Stimulated activated naive B cell treated with anti-CD40 and anti-IgM and Interleukin-4, amounts not matched to agents 10 μg/mL and 1 μg/mL and 100 μg/mL, for 72 hours (primary cell): ENCODE measurements around the gene FBXO40.
A peak's percentile ranks its signal among the peaks of the same experiment; 100 is the strongest.

Experiments used
- ATAC-seq, 2 donors: fragments of 150-1000 bp; cut with Tn5 transposase; replicated peaks; 2 replicates each; pipeline ENCODE4 v1.10.0; 2021; ENCODE audit warnings: moderate library complexity in 1 of 2
- DNase-seq: peaks from one replicate; pipeline ENCODE4 v3.0.0; 2021
- H3K27ac Mint-ChIP-seq: one replicate; pipeline ENCODE4 v1.8.0; 2022; ENCODE audit warnings: mild to moderate bottlenecking, mixed read lengths
- H3K27me3 Mint-ChIP-seq, 2 donors: one replicate each; pipeline ENCODE4 v1.8.0; 2022; ENCODE audit warnings: mixed read lengths in 2 of 2
- H3K36me3 Mint-ChIP-seq, 2 donors: one replicate each; pipeline ENCODE4 v1.8.0; 2022; ENCODE audit warnings: mixed read lengths in 2 of 2, mild to moderate bottlenecking in 1 of 2
- H3K4me1 Mint-ChIP-seq, 2 donors: one replicate each; pipeline ENCODE4 v1.8.0; 2022; ENCODE audit warnings: mixed read lengths in 2 of 2, mild to moderate bottlenecking in 1 of 2
- H3K4me3 Mint-ChIP-seq, 2 donors: one replicate each; pipeline ENCODE4 v1.8.0; 2022; ENCODE audit warnings: mild to moderate bottlenecking in 2 of 2, mixed read lengths in 2 of 2, moderate library complexity in 1 of 2
- H3K9me3 Mint-ChIP-seq, 2 donors: one replicate each; pipeline ENCODE4 v1.8.0; 2022; ENCODE audit warnings: mixed read lengths in 2 of 2, mild to moderate bottlenecking in 1 of 2

The FBXO40 gene

DNA sequence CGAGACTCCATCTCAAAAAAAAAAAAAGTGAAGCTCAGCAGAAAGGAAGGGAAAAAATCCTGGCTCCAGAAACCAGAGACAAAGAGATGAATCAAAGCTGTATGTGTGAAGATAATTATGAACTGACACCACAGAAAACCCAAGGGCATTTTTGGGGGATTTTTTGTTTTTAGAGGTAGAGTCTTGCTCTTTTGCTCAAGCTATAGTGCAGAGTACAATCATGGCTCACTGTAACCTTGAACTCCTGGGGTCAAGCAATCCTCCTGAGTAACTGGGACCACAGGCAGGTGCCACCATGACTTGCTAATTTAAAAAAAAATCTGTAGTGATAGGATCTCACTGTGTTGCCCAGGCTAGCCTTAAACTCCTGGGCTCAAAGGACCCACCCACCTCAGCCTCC, 44.7 kb downstream of the FBXO40 start:
- H3K36me3 Mint-ChIP-seq, result peaks cover 62 to 81% of the 10 kb centered on the region in 2 donors
- no peaks in the 10 kb centered on the region for H3K27me3 Mint-ChIP-seq
- H3K9me3 Mint-ChIP-seq, result no peaks in the 10 kb centered on the region
- no peak for DNase-seq
- peak overlapping the region; percentile 88 for H3K27ac Mint-ChIP-seq
- peaks cover 21 to 24% of the 10 kb centered on the region in 2 donors for H3K4me1 Mint-ChIP-seq
- no peak overlapping the region for H3K4me3 Mint-ChIP-seq
- ATAC-seq, result peak; percentile 62 to 89

- H3K27me3 Mint-ChIP-seq, result no peaks in the 10 kb centered on the region
- peaks cover 48 to 66% of the 10 kb centered on the region in 2 donors for H3K36me3 Mint-ChIP-seq
- ATAC-seq (no peak), DNase-seq (no peak)
- H3K27ac Mint-ChIP-seq, result peak overlapping the region; percentile 17
- H3K9me3 Mint-ChIP-seq, result no peaks in the 10 kb centered on the region
- no peak overlapping the region for H3K4me3 Mint-ChIP-seq
- peaks cover 18 to 24% of the 10 kb centered on the region in 2 donors for H3K4me1 Mint-ChIP-seq
These were observed 47.9 kb downstream of the FBXO40 start for GRCh38 chr3:121641127-121641526.

DNA sequence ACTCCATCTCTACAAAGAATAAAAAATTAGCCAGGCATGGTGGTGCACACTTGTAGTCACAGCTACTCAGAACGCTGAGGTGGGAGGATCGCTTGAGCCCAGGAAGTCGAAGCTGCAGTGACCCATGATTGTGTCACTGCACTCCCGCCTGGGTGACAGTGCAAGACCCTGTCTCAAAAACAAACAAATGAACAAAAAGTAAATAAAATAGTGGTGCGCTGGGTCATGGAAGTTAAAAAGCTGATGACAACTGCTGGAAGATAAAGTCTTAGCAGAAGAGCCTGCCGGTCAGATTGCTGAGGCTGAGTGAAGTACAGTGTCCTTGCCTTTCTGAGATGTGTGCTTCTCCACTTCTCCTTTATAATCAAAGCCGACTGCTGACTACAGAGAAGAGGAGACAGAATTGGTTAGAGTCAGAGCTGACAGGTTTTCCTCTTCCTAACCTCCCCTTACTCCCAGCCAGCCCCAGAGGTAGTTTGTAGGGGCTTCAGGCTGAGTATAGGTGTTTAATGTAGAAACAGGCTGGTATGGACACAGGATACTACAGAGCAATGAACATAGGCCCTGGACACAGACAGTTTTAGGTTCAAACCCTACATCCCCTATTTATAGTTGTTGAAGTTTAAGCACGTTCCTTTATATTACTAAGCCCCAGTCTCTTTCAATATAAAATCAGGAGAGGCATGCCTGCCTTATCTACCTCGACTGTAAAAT, 49.6 kb downstream of the FBXO40 start:
- Mint-ChIP-seq H3K4me1 (peaks cover 8 to 20% of the 10 kb centered on the region in 2 donors), H3K27ac (peak overlapping the region; percentile 20), H3K9me3 (no peaks in the 10 kb centered on the region), H3K4me3 (no peak overlapping the region), H3K27me3 (no peaks in the 10 kb centered on the region), H3K36me3 (peaks cover 41 to 57% of the 10 kb centered on the region in 2 donors)
- no peak for DNase-seq
- no peak for ATAC-seq

DNA sequence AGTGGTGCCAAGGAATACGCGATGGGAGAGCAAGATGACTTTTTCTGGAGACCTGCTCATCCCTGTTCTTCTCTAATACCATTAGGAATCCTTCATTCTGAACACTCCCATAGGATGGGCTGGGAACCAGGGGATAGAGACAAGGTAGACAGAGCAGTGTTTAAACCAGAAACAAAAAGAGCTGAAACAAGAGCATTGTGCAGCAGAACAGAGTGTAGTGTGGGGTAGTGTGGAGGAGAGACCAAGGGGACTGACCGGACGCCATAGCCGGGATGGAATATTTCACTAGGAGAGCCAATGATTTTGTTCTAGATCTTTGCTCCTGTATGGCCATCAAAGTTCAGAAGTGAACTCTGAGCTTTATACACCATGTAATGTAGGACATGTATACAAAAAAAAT, 51.9 kb downstream of the FBXO40 start:
- Mint-ChIP-seq H3K27ac (no peak overlapping the region), H3K4me3 (no peak overlapping the region), H3K27me3 (no peaks in the 10 kb centered on the region), H3K36me3 (peaks cover 24 to 39% of the 10 kb centered on the region in 2 donors), H3K4me1 (peaks cover 0 to 7% of the 10 kb centered on the region in 2 donors), H3K9me3 (no peaks in the 10 kb centered on the region)
- DNase-seq, result no peak
- ATAC-seq, result no peak

DNA sequence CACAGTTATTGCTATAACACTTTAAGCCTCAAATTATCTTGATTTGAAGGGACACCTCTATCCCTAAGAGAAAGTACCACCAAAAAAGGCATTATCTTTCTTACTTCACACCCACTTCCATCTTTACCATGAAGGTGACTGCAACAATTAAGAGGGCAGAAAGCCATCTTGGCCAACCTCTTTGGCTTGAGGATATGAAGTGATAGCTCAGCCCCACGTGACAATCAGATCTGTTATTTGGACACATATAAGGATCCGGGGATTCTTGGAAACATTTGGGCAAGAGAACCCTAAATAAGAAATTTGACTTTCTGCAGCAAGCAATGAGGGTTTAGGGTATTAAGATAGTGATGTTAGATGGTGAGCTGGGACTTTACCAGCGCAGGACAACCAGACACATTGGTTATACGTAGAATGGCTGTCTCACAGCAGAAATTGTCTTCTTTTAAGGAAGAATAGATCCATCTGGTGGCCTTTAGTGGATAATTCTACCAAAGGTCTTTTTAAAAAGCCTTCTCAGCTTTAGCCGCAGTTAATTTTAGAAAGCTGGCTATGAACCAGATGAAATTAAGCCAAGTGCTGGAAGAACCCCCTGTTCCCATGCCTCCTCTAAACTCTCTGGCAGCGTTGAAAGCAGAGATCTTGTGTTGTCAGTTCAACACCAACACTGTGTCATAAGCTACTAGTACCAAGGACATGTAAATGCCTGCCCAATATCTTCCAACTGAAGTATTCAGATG, 55.2 kb downstream of the FBXO40 start:
- H3K4me1 Mint-ChIP-seq, result peaks cover 3 to 20% of the 10 kb centered on the region in 2 donors
- no peaks in the 10 kb centered on the region for H3K27me3 Mint-ChIP-seq
- ATAC-seq (no peak), DNase-seq (no peak)
- peaks cover 33 to 34% of the 10 kb centered on the region in 2 donors for H3K36me3 Mint-ChIP-seq
- H3K4me3 Mint-ChIP-seq, result no peak overlapping the region
- H3K9me3 Mint-ChIP-seq, result no peaks in the 10 kb centered on the region
- no peak overlapping the region for H3K27ac Mint-ChIP-seq

DNA sequence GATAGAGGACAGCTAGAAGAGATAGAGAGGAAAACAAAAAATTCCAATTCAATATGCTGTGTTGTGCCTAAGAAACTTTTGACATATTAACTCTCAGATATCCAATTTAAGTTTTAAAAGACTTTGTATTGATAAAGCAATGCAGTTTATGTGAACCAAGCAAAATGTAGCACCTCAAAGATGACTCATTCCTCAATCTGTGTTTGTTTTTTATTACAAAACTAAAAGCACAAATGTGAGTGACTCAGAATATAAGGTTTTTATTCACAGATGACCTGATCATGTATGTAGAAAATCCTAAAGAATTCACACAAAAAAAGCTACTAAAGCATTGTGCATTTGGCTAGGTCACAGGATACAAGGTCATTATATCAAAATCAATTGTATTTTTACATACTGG, 56.5 kb downstream of the FBXO40 start:
- DNase-seq (no peak), ATAC-seq (no peak)
- Mint-ChIP-seq H3K36me3 (peaks cover 34 to 38% of the 10 kb centered on the region in 2 donors), H3K27me3 (no peaks in the 10 kb centered on the region), H3K27ac (no peak overlapping the region), H3K9me3 (no peaks in the 10 kb centered on the region), H3K4me3 (no peak overlapping the region), H3K4me1 (peaks cover 6 to 27% of the 10 kb centered on the region in 2 donors)

DNA sequence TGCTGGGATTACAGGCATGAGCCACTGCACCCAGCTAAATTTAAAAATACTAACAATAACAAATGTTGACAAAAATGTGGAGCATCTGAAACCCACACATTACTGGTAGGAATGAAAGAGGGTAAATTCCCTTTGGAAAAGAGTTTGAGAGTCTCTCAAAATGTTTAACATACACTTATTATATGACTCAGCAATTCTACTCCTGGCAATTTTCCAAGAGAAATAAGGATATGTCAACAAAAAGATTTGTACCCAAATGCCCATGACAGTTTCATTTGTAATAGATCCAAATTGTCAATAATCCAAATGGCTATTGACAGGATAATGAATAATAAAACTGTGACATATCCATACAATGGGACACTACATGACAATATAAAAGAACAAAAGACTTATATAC, 58.5 kb downstream of the FBXO40 start:
- H3K27ac Mint-ChIP-seq, result no peak overlapping the region
- DNase-seq, result no peak
- no peaks in the 10 kb centered on the region for H3K27me3 Mint-ChIP-seq
- H3K4me3 Mint-ChIP-seq, result no peak overlapping the region
- no peak for ATAC-seq
- peaks cover 43 to 45% of the 10 kb centered on the region in 2 donors for H3K36me3 Mint-ChIP-seq
- H3K9me3 Mint-ChIP-seq, result no peaks in the 10 kb centered on the region
- peaks cover 13 to 41% of the 10 kb centered on the region in 2 donors for H3K4me1 Mint-ChIP-seq

- DNase-seq (no peak), ATAC-seq (peak; percentile 97 to 98)
- H3K36me3 Mint-ChIP-seq, result peaks cover 66 to 68% of the 10 kb centered on the region in 2 donors
- no peaks in the 10 kb centered on the region for H3K9me3 Mint-ChIP-seq
- peak overlapping the region; percentile 31 to 50 for H3K4me3 Mint-ChIP-seq
- H3K4me1 Mint-ChIP-seq, result peaks cover 36 to 70% of the 10 kb centered on the region in 2 donors
- peak overlapping the region; percentile 89 for H3K27ac Mint-ChIP-seq
- H3K27me3 Mint-ChIP-seq, result no peaks in the 10 kb centered on the region
These were observed 61.6 kb downstream of the FBXO40 start for GRCh38 chr3:121654493-121655385.

DNA sequence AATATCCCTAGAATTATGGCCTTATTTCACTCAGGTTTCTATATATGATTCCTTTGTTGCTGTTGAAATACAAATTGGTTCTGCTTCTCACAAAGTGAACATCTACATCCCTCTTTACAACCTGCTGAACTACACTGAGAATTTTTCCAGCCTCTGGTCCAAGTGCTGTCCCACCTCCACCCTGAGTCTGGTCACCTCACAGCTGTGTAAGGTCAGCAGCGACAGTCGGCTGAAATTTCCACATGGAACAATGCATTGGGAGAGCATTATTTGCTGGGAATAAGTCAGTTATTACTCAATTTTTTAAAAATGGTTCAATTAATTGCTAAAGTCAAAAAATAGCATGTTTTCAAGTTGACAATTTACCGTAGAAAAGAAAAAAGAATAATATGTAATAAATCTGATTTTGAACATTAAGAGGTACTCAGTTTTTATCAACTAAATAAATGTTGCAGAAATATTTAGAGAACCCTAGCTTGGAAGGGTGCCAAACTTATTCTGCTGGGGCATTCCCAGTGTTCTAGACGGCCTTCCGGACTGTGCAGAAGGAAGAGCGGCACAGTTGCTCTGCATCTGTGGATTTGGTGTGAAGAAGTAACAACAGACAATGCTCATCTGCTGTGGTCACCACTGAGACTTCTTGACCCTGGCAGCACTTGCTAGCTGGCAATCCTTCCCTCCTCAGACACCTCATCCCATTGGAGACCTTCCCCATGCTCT, 65.7 kb downstream of the FBXO40 start:
- no peak for DNase-seq
- no peak for ATAC-seq

GRCh38 chr3:121659586-121659985, 66.4 kb downstream of the FBXO40 start:
- Mint-ChIP-seq H3K27me3 (no peaks in the 10 kb centered on the region), H3K4me3 (peak overlapping the region; percentile 96 to 98)

More for the DNA sequence above, 65.7 kb downstream of the FBXO40 start:
- H3K4me3 Mint-ChIP-seq, result peak overlapping the region; percentile 96 to 98
- H3K27me3 Mint-ChIP-seq, result no peaks in the 10 kb centered on the region
- peaks cover 0 to 5% of the 10 kb centered on the region in 2 donors for H3K9me3 Mint-ChIP-seq
- peak overlapping the region; percentile 99 for H3K27ac Mint-ChIP-seq
- peaks cover 41 to 69% of the 10 kb centered on the region in 2 donors for H3K4me1 Mint-ChIP-seq
- peaks cover 64 to 84% of the 10 kb centered on the region in 2 donors for H3K36me3 Mint-ChIP-seq

GRCh38 chr3:121660356-121661171, 67.4 kb downstream of the FBXO40 start, which contains the start of gene HCLS1:
TSS of gene HCLS1 (minus strand) at chr3:121660903. CDS start at chr3:121658347, 2,556 bp downstream.
- peak within 1 kb of the TSS; percentile 96 to 98 for H3K4me3 Mint-ChIP-seq
- H3K4me1 Mint-ChIP-seq, result peaks cover 34 to 57% of the 10 kb centered on the region in 2 donors
- no peaks in the 10 kb centered on the region for H3K27me3 Mint-ChIP-seq
- H3K27ac Mint-ChIP-seq, result peak within 1 kb of the TSS; percentile 99
- peaks cover 0 to 5% of the 10 kb centered on the region in 2 donors for H3K9me3 Mint-ChIP-seq
- ATAC-seq (peak; percentile 91 to 92), DNase-seq (peak; percentile 81)
- peaks cover 60 to 85% of the 10 kb centered on the region in 2 donors for H3K36me3 Mint-ChIP-seq

More at GRCh38 chr3:121659586-121659985, 66.4 kb downstream of the FBXO40 start:
- peaks cover 60 to 85% of the 10 kb centered on the region in 2 donors for H3K36me3 Mint-ChIP-seq
- ATAC-seq (no peak), DNase-seq (no peak)
- peaks cover 0 to 5% of the 10 kb centered on the region in 2 donors for H3K9me3 Mint-ChIP-seq
- H3K4me1 Mint-ChIP-seq, result peaks cover 38 to 61% of the 10 kb centered on the region in 2 donors
- H3K27ac Mint-ChIP-seq, result peak overlapping the region; percentile 99

- no peak for ATAC-seq
- Mint-ChIP-seq H3K36me3 (peaks cover 62 to 87% of the 10 kb centered on the region in 2 donors), H3K27ac (peak overlapping the region; percentile 99), H3K27me3 (no peaks in the 10 kb centered on the region), H3K9me3 (peaks cover 0 to 5% of the 10 kb centered on the region in 2 donors), H3K4me3 (peak overlapping the region in 1 of 2 donors; percentile 96), H3K4me1 (peaks cover 31 to 51% of the 10 kb centered on the region in 2 donors)
- no peak for DNase-seq
These were observed 68.2 kb downstream of the FBXO40 start for GRCh38 chr3:121661376-121661775.
